Measurements from ENCODE around the gene OR1J1.

Gene OR1J1

DNA sequence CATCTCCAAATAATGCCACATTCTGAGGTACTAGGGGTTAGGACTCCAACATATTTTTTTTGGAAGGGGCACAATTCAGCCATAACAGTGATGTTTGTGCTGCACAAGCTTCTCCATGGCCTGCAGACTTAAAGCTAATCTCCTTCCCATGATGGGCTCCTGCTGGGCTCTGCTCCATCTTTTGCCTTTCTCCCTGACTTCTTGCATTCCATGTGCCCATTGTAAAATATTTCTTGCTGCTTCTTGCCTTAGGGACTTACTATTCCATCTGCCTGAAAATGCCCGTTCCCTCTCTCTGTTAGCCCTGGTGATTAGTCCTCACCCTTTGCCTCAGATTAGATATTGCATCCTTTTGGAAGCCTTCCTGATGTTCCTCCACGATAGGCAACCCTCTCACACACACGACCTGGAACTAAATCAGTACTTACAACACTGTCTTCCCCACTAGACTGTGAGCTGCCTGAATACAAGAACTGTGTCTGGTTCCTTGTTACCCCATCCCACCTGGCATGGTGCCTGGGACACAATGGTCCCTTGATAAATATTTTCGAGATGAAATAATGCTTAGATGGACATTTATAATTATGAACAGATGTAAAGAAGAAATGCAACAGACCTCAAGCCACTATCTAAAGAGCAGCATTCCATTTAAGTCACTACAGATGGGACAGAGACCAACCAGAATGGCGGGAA is 33.5 kb downstream of the OR1J1 start:
- DNase-seq: no peak

DNA sequence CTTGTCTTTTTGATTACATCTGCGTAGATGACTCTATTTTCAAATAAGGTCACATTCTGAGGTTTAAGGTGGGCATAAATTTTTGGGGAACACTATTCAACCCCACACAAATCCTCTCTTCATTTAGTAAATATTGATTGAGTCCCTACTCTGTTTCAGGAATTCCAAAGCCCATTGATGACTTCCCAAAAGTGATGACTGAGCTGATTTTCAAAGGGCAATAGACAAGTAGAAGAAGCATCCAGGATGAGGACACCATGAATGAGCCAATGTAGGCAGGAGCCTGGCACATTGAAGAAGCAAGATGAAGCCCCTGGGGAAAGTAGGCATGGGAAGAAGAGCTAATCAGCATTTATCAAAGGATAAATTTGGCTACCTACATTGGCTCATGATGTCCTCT is 35.2 kb downstream of the OR1J1 start:
- DNase-seq: no peak

Measured in GF-D8 (cell line).